ENCODE results near the gene CERS2. TPM values are rescaled to one million over a fixed set of nuclear protein-coding genes. Genes with fewer than 3 reads are reported as not detected.

The CERS2 gene
- total RNA-seq, 2 experiments from 2014 or later = 129 to 132 TPM

- no peaks in the 10 kb centered on the region for H3K9me3 Mint-ChIP-seq
- ChIA-PET CTCF (interaction anchor here (0.6 to 3.9 kb wide), 4 partner anchors 14 to 271 kb away, joined by 3 to 18 read pairs (median 8); partner anchors contain the start of gene C1orf56), POLR2A (interaction anchor here (1.6 kb wide), 1 partner anchor 11 kb away, joined by 3 read pairs; no protein-coding TSS in a partner anchor)
- no peak overlapping the region for H3K4me3 Mint-ChIP-seq
- H3K27ac Mint-ChIP-seq = no peak overlapping the region
- intact Hi-C loops (cut with micrococcal nuclease) = no loop called here
- peaks cover 3% of the 10 kb centered on the region for H3K36me3 Mint-ChIP-seq (ENCODE audit: low read depth)
- TF ChIP-seq CTCF (IDR thresholded peaks at IDR 0.05) = no peak
- H3K4me1 Mint-ChIP-seq (ENCODE audit: low read depth) = peaks cover 62% of the 10 kb centered on the region
- DNase-seq (no peak), ATAC-seq (no peak)
- H3K27me3 Mint-ChIP-seq = no peaks in the 10 kb centered on the region
These were observed 35.7 kb upstream of the CERS2 start for GRCh38 chr1:151010346-151010726.

GRCh38 chr1:151009674-151010345 lies 35.2 kb upstream of the CERS2 start:
- ChIA-PET POLR2A (no interaction called here), CTCF (interaction anchor here (2.9 to 3.9 kb wide), 2 partner anchors 14 to 15 kb away, joined by 14 to 18 read pairs; no protein-coding TSS in a partner anchor)
- H3K27me3 Mint-ChIP-seq = no peaks in the 10 kb centered on the region
- TF ChIP-seq CTCF (IDR thresholded peaks at IDR 0.05) = no peak
- peaks cover 3% of the 10 kb centered on the region for H3K36me3 Mint-ChIP-seq (ENCODE audit: low read depth)
- peak overlapping the region; percentile 98 for H3K27ac Mint-ChIP-seq
- no peaks in the 10 kb centered on the region for H3K9me3 Mint-ChIP-seq
- H3K4me3 Mint-ChIP-seq = peak overlapping the region; percentile 98
- H3K4me1 Mint-ChIP-seq (ENCODE audit: low read depth) = peaks cover 64% of the 10 kb centered on the region
- DNase-seq = no peak
- intact Hi-C loops (cut with micrococcal nuclease) = loop anchor here (5.0 kb wide), 1 partner anchor 147 kb away; the partner anchor contains the start of gene TNFAIP8L2
- ATAC-seq = no peak

- CTCF ChIA-PET = interaction anchor here (2.9 to 3.9 kb wide), 2 partner anchors 14 to 15 kb away, joined by 14 to 18 read pairs; no protein-coding TSS in a partner anchor
- no peak for DNase-seq
- no peaks in the 10 kb centered on the region for H3K9me3 Mint-ChIP-seq
- ATAC-seq = no peak
- peak overlapping the region; percentile 98 for H3K4me3 Mint-ChIP-seq
- POLR2A ChIA-PET = no interaction called here
- peak overlapping the region; percentile 98 for H3K27ac Mint-ChIP-seq
- H3K36me3 Mint-ChIP-seq (ENCODE audit: low read depth) = peaks cover 3% of the 10 kb centered on the region
- no peaks in the 10 kb centered on the region for H3K27me3 Mint-ChIP-seq
- no peak for TF ChIP-seq CTCF (IDR thresholded peaks at IDR 0.05)
- intact Hi-C loops (cut with micrococcal nuclease) = loop anchor here (5.0 kb wide), 1 partner anchor 148 kb away; the partner anchor contains the start of gene TNFAIP8L2
- peaks cover 69% of the 10 kb centered on the region for H3K4me1 Mint-ChIP-seq (ENCODE audit: low read depth)
These were observed 34.6 kb upstream of the CERS2 start for GRCh38 chr1:151009206-151009587.

GRCh38 chr1:151008244-151009205 lies 33.9 kb upstream of the CERS2 start, which contains the start of gene PRUNE1:
Gene PRUNE1 (plus strand): TSS chr1:151008449. CDS start chr1:151008633, 184 bp downstream.
- peak within 1 kb of the TSS; percentile 98 for H3K4me3 Mint-ChIP-seq
- CTCF ChIA-PET = interaction anchor here (2.9 to 3.9 kb wide), 2 partner anchors 13 to 16 kb away, joined by 14 to 18 read pairs; no protein-coding TSS in a partner anchor

More at GRCh38 chr1:151008244-151009205, 33.9 kb upstream of the CERS2 start, which contains the start of gene PRUNE1:
- intact Hi-C loops (cut with micrococcal nuclease) = loop anchor here (5.0 kb wide), 1 partner anchor 149 kb away; the partner anchor contains the start of gene TNFAIP8L2
- ATAC-seq (peak; percentile 90), DNase-seq (peak; percentile 98)
- Mint-ChIP-seq H3K4me1 (ENCODE audit: low read depth) (peaks cover 73% of the 10 kb centered on the region), H3K36me3 (ENCODE audit: low read depth) (peaks cover 3% of the 10 kb centered on the region), H3K27ac (peak within 1 kb of the TSS; percentile 98), H3K9me3 (no peaks in the 10 kb centered on the region), H3K27me3 (no peaks in the 10 kb centered on the region)
- TF ChIP-seq CTCF (IDR thresholded peaks at IDR 0.05) = no peak
- POLR2A ChIA-PET = interaction anchor here (0.6 to 0.9 kb wide), 2 partner anchors 12 to 149 kb away, joined by 3 to 4 read pairs; no protein-coding TSS in a partner anchor
